ENCODE results near the gene F7.

DNA sequence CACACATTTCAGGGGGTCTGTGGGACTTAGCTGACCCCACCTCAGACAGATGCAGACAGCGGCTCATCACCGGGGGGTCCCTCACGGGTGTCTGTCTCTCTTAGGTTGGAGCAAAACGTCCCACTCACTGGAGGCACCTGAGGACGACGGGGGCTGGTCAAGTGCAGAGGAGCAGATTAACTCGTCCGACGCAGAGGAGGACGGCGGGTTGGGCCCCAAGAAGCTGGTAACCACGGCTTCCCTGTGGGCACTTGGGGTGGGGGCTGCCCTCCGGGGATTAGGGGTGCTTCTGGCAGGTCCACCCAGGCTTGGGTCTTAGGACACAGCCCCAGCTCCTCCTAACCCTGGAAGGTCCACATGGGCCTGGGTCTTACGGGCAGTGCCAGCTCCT, 11.2 kb upstream of the F7 start:
- TF ChIP-seq EZH2 (IDR thresholded peaks at IDR 0.05; ENCODE audit: insufficient read depth, poor library complexity, severe bottlenecking) (no peak), EZH2phosphoT487 (IDR thresholded peaks at IDR 0.05; ENCODE audit: insufficient read depth, low read depth) (no peak)
